22Rv1 (cell line): ENCODE results near the gene SMC2.

ENCODE experiments used
- ZFX ChIP-seq: fragments of 450-650 bp; IDR thresholded peaks from 2 replicates; pipeline ENCODE4 v1.6.1; 2017; ENCODE audit warnings: antibody characterized with exemption, borderline replicate concordance
- TF ChIP-seq, protein P1 (sequence below): fragments of 450-650 bp; IDR thresholded peaks from 2 replicates; pipeline ENCODE4 v1.5.1; 2017; ENCODE audit warnings: mild to moderate bottlenecking

DNA sequence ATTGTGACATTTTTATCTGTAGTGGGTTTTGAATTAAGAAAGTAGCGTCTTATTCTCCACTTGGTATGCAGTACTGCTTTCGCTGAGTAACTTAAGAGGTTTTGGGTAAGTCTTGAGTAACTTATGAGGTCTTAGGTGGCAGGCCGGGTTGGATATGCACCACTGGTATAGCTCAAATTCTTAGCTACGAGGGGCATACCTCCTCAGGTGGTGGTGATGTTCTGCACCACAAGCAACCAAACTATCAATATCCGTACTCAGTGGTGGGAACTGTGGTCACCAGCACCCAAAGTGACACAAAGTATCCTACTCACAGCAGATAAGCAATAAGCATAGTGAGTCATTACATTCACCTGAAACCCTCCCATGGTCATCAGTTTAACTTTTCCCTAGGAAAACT lies 13.7 kb downstream of the SMC2 start:
- TF ChIP-seq, protein P1, sequence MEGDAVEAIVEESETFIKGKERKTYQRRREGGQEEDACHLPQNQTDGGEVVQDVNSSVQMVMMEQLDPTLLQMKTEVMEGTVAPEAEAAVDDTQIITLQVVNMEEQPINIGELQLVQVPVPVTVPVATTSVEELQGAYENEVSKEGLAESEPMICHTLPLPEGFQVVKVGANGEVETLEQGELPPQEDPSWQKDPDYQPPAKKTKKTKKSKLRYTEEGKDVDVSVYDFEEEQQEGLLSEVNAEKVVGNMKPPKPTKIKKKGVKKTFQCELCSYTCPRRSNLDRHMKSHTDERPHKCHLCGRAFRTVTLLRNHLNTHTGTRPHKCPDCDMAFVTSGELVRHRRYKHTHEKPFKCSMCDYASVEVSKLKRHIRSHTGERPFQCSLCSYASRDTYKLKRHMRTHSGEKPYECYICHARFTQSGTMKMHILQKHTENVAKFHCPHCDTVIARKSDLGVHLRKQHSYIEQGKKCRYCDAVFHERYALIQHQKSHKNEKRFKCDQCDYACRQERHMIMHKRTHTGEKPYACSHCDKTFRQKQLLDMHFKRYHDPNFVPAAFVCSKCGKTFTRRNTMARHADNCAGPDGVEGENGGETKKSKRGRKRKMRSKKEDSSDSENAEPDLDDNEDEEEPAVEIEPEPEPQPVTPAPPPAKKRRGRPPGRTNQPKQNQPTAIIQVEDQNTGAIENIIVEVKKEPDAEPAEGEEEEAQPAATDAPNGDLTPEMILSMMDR = no peak
- no peak for TF ChIP-seq ZFX
